ACHN (cell line): ENCODE data around the gene PLCD1.
"Not testable (repeated sequence)": the region's sequence is repeated elsewhere in the genome, so short reads cannot be mapped to it uniquely, and the experiment has no call there.

ENCODE experiments used
- DNase-seq: peaks from one replicate; pipeline ENCODE4 v3.0.0-alpha.2; 2015
- in situ Hi-C: cut with HindIII; loops from 2 replicates; pipeline ENCODE4 v1.10.0; 2017; ENCODE audit warnings: low sequenced_read_pairs, low pct_ligation_motif_present, low pct_unique_long_range_greater_than_20kb

Gene PLCD1

DNA sequence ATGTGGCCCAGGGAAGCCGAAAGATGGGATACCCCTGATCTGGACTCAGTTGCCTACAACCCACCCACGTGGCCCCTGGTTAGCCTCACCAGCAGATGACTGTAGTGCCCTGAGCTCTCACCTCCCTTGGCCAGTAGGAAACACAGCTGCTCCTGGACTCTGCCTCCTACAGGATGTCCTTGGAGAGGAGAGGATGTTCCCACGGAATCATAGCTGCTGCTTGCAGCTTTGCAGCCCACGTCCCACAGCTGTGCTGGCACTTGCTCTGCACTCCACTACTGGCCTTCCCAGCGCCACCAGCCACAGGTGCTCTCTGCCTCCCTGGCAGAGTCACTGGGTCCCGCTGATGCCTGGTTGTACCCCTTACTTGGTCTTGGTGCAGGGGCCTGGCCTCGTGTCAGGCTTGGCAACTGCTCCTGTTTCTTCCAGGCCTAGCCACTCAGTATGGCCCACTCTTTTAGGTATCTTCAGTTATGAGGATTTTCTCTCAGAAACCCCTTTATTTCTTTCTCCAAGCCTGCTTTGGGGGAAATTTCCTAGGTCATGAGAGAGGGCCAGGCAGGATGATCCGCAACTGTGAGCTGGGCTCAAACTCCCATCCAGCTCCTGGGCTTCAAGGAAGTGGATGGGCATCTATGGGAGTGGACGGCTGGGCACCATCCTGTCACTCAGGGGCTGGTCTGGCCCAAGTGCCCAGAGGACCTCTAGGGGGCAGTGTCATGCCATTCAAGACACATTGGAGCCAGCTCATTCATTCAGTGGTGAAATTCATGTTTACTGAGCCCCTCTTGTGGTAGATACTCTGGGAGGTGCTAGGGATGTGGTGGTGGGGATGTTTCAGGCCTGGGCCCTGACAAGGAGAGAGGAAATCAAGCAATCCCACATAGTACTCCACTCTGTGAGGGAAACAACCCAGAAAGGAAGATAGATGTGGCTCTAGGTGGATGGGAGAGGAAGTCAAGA lies 55.0 kb downstream of the PLCD1 start:
- peak; percentile 60 for DNase-seq
- in situ Hi-C loops = no loop called here

DNA sequence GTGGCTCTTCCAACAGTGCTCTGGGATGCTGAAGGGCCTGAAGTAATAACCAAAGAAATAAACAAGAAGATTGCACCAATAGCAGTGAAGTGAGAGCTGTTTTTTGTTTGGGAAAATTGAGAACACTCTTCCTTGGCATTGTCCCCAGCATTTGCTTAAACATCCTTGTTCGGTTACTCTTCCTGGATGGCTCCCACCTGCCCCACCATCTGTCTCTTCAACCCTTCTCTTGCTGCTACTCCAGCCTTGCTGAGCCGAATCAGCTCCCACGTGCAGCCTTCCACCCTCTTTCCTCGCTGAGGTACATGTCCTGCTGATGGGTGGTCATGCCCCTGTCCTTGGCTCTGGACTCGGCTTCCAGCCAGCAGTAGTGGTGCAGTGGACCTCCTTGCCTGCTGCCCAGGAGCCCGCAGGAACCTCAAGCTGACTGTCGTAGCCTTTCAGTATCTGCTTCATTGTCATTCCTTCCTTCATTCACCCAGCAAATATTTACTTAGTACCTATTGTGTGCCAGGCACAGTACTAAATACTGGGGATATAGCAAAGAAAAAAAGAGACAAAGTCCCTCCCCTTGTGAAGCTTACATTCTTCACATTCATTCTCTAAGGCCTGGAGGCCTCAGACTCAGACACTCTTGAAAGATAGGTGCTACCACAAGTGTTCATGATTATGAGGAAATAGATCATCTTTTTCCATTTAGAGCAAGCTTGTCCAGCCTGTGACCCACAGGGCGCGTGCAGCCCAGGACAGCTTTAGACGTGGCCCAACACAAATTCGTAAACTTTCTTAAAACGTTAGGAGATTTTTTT lies 56.0 kb downstream of the PLCD1 start:
- in situ Hi-C loops = no loop called here
- no peak for DNase-seq

DNA sequence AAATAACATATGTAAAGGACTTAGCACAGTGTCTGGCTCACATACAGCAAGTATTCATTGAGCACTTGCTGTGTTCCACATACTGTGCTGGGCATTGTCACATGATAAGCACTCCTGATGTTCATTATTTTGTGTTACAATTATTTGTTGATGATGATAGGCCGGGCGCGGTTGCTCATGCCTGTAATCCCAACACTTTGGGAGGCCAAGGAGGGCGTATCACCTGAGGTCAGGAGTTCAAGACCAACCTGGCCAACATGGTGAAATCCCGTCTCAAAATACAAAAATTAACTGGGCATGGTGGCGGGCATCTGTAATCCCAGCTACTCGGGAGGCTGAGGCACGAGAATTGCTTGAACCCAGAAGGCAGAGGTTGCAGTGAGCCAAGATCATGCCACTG lies 57.4 kb downstream of the PLCD1 start:
- DNase-seq, in situ Hi-C loops: not testable (repeated sequence)

DNA sequence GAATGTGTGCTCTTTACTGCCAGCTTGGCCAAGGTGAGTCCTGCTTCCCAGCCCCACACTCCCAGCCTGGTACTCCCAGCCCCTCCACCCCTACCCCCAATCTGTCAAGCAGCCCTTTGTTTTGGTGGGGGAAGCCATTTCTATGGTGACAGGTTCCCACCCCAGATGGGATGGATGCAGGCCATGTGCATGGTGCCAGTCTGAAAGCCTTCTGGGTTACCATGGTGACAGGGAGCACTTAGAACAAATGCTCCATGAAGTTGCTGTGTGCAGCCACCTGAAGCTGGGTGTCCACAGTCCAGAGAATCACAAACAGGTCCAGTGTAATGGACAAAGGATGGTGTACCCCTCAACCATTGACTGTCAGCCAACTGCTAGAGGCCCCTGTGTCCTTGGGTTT lies 58.0 kb downstream of the PLCD1 start:
- in situ Hi-C loops = no loop called here
- no peak for DNase-seq

DNA sequence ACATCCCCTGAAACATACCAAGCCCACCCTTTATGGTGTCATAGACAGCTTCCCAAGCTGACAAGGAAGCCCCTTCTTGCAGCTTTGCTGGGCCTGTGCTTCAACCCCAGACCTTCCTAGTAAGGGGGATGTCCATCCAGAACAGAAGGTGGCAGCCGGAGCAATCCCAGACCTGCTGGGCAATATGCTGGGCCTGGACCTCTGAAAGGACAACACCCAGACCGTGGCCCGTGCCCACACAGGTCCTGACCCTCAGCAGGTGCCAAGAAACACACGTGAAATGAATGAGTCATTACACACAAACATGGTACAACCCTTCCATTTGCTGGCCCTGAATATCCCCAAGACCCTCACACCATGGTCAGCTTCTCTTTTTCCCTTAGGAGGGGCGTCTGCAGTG lies 58.6 kb downstream of the PLCD1 start:
- in situ Hi-C loops = no loop called here
- DNase-seq = no peak

DNA sequence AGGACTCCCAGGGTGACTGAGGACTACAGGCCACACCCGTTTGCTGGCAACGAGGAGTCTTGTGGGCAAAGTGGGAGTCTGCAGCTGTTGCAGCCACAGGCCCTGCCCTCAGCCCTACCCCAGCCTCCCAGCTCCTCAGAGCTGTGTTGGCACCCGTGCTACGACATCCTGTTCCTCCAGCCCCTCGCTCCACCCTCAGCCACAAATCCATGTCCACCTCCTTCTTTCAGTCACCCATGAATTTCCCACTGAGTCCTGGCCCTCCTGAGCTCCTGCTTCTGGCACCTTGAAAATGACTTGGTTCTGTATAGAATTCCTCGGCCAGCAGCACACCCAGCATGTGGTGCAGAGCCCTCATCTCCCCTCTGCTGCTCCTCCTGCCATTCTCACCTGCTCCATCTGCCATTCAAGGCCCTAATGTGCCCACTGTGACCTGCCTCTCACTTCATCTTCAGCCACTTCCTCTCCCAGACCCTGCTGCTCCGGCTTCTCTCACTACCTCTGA lies 59.8 kb downstream of the PLCD1 start:
- in situ Hi-C loops = no loop called here
- no peak for DNase-seq

DNA sequence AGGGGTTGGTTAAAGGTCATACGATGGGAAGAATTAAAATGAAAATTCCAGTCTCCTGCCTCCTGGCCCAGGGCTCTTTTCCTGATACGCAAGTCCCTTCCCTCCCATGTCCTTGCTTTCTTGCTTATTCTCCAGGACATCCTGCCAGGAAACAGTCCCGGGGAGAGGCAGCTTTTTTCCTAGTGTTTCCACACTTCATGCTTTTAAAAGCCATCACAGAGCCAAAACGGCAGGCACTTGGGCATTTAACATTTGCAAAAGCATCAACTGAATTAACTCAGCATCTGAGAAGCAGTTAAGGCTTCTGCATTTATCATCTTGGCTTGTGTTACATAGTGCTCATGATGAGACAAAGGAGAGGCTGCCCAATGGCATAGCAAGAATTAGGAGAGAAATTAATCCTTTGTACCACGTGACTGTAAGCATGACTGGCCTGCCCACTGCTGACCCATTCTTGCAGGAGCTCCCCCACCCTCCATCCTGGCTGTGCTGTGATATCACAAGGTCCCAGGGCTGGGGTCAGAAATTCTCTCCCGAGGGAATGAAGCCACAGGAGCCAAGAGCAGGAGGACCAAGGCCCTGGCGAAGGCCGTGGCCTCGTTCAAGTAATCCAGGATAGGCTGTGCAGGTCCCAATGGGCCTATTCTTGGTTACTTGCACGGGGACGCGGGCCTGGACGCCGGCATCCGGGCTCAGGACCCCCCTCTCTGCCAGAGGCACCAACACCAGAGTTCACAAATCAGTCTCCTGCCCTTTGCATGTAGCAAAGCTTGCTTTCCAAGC lies 60.4 kb downstream of the PLCD1 start:
- in situ Hi-C loops = no loop called here
- no peak for DNase-seq

DNA sequence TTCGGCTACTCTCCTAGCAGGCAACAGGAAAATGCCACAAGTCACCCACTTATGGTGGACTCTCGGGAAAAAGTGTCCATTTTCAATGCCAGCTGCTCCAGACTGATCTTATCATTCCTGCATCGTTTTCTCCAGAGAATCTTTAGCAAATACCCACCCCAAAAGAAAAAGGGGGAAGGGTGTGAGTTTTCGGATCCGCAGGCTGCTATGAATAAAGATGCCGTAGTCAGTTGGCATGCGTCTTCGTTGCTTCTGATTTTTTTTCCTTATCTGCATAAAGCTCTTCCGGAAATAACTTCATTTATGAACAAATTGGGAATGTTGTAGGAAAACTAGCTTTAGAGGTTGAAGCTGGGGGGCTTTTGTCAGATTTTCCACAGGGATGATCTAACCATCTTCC lies 61.2 kb downstream of the PLCD1 start:
- no peak for DNase-seq
- in situ Hi-C loops = no loop called here

DNA sequence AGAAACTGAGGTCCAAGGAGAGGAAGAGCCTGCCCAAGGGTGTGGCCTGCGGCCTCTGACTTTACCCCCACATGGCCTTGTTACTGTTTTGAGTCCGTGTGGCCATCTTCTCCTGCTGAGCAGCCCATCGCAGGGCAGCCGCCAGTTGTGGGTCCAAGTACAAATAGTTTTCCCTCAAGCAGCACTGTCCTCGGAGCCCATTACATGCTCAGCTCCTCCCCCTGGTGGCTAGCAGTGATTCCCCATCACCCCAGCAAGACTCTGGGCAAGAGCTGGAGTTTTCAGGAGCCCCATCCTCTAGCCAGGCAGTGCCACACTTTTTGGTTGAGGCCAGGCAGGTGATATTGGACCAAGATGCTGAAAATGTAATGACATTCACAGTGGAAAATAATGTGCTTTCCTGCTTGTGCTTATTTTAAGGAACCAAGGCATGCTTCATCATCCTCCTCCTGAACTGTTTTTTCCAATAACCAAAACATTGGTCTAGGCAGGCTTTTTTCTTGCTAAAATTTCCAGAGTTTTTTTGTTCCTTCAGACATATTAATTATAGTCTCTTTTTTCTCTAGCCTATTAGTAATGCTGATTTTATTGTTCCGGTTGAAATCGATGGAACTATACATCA lies 62.1 kb downstream of the PLCD1 start:
- in situ Hi-C loops = no loop called here
- peak; percentile 67 for DNase-seq

DNA sequence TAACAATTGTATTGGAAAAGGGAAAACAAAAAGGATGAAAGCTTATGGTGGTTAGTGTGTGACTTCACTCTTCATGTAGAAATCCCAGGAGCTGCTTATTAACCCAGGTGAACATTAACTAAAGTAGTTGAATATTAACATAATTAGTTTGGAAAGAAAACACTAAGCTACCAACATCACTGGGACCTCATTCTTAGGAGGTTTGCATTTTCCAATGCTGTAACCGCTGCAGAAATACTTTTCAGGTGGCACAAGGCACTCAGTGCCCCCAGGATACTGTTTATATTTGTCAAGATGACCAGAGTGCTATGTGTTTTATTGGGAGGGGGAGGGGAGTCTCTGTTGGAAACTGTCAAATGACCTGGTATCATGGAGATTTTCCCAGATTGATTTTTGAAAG lies 64.7 kb downstream of the PLCD1 start:
- in situ Hi-C loops = no loop called here
- DNase-seq = peak; percentile 70

DNA sequence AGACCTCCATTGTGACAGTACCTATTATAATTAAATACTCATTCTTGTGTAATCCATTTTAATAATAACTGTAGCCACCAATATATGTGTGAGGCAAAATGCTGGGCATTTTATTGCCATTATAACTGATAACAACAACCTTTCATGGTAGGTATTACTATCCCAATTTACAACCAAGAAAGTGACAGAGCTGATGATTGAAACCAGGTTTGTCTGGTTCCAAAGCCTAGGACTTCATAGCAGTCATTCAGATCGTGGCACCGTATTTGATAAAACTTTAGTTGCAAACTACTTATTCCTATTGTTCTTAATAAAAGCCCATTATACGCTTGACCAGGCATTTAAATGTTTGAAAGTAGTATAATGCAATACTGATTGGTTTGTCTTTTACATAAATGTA lies 65.3 kb downstream of the PLCD1 start:
- in situ Hi-C loops = no loop called here

DNA sequence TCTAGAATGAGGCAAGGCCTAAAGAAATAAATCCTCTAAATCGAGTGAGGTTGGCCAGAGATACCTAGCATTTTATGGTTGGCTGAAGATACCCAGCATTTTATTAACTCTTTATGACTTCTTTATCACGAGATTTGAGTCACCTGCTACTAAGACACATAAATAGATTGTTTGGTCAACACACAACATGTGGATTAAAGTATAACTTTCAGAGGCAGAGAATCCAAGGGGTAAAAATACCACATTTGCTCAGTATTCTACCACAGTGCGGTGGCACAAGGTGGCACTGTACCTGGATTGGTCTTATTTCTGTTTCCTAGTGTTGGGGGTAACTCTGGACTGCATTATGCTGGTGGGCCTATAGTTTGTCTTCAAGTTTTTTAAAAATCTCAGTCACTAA lies 65.8 kb downstream of the PLCD1 start:
- in situ Hi-C loops = no loop called here
- DNase-seq = no peak

More for the DNA sequence above, 65.3 kb downstream of the PLCD1 start:
- DNase-seq = no peak

DNA sequence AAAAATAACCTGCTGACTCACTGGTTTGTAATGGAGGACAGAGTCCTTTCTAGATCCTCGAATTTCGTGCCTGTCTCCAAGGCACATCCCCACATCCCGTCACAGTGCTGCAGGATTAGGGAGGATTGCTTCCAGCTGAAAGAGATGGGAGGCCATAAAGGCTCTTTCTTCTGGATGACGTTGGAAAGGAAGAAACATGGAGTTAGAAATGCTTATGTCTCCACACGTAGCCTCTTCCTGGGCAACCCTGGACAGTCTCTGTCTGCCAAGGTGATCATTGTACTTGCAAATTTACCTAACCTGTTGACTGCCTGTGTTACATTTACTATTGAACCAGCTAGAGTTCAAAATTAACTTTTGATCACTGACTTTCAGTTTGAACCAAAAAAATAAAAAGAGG lies 66.4 kb downstream of the PLCD1 start:
- no peak for DNase-seq
- in situ Hi-C loops = no loop called here

DNA sequence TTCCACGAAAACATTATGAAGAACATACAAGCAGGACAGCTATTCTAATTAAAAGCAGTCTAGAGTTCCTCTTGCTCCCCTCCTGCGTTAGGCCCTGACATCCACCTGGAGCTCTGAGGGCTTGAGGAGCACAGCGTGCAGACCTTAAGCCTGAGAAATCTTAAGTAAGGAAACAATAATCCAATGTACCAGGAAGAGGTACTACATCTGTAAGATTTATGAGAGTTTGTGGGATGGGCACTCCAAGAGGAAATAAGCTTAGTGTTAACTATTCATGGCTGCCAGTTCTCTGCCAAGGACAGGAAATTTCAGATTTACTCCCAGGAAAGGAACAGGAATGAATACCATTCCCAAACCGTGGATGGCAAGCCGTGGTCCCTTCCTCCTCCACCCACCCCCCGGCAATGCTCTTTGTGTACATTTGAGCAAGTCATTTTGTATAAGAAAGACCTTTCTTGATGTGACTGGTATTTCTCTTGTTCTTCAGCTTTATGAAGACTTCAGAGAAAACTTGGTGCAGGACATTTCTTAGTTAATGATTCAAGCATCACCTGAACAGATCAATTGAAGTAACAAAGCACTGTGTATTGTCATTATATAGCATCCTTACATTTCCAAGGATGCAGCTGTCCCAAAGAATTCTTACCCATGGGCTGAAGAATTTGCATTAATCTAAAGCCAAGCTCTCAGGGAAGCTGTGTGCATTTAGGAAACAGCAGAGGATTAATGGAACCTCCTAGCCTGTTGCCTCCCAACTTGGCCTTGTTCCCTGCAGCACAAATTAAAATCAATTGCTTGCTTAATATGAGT lies 67.6 kb downstream of the PLCD1 start:
- in situ Hi-C loops = no loop called here
- DNase-seq = no peak

DNA sequence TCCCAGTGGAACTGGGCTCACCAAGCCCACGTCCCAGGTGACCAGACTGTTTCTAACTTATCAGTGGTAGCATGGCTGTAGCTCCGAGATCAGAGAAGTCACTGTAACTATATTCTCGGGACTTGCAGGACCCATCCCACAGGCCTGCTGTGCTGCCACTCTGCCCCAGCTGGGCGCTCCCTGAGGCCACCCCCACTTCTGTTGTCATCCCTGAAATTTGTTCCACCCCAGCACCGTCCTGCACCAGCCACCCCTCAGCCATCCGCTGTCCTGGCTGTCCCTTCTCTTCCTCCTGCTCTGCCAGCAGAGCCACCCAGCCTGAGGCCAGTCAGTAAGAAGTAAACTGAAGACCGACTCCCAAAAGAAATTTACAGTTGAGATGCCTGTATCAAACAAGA lies 71.9 kb downstream of the PLCD1 start:
- DNase-seq = no peak
- in situ Hi-C loops = no loop called here
